AG04449 (cell line): Measurements from ENCODE around the gene POU2F1.

Source experiments
- CTCF ChIA-PET: fragments of 350-600 bp; formaldehyde crosslinking; extraction: SDS; loops from one replicate; lab custom pipeline; 2021; ENCODE audit warnings: antibody characterized with exemption; lab: Yijun Ruan, JAX
- POLR2A ChIA-PET: fragments of 400-600, 350-600 bp; formaldehyde crosslinking; extraction: SDS; loops from one replicate; lab custom pipeline; 2020; ENCODE audit warnings: antibody characterized with exemption, inconsistent platforms; lab: Yijun Ruan, JAX
- DNase-seq: peaks from one replicate; pipeline ENCODE4 v3.0.0-alpha.2; 2010; ENCODE audit warnings: low read depth, low spot score
- H3K4me3 ChIP-seq: 2 replicates; pipeline ENCODE4 v1.5.1; 2011; ENCODE audit warnings: low read depth, mild to moderate bottlenecking, control low read depth, low read length
- TF ChIP-seq, protein P1 (sequence below): IDR thresholded peaks from one replicate; pipeline ENCODE4 v1.5.1; 2011; ENCODE audit warnings: mild to moderate bottlenecking, moderate library complexity, low read length, control low read depth, inconsistent platforms; ENCODE audit not compliant: insufficient read depth; ENCODE audit errors: missing control alignments

The POU2F1 gene

DNA sequence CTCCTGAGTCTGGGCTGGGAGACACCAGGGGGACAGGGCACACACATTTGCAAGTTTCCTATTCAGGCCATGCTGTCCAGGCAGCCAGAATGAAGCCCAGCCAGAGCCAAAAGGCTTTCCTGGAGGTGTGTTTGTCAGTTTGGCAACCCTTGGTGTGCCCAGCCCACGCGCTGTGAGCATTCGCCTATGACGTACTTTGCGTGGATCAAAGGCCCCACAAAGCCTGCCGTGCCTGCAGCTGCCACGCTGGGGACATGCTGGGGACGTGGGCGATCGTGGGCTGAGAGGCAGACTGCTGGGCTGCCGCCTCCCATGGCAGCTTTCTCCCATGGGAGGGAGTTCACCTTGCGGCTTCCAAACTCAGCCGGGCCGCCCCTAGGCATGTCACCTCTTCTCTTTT is 240.2 kb downstream of the POU2F1 start:
- no peak overlapping the region for H3K4me3 ChIP-seq
- no peak for DNase-seq
- POLR2A ChIA-PET: no interaction called here
- TF ChIP-seq, protein P1, sequence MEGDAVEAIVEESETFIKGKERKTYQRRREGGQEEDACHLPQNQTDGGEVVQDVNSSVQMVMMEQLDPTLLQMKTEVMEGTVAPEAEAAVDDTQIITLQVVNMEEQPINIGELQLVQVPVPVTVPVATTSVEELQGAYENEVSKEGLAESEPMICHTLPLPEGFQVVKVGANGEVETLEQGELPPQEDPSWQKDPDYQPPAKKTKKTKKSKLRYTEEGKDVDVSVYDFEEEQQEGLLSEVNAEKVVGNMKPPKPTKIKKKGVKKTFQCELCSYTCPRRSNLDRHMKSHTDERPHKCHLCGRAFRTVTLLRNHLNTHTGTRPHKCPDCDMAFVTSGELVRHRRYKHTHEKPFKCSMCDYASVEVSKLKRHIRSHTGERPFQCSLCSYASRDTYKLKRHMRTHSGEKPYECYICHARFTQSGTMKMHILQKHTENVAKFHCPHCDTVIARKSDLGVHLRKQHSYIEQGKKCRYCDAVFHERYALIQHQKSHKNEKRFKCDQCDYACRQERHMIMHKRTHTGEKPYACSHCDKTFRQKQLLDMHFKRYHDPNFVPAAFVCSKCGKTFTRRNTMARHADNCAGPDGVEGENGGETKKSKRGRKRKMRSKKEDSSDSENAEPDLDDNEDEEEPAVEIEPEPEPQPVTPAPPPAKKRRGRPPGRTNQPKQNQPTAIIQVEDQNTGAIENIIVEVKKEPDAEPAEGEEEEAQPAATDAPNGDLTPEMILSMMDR: no peak
- CTCF ChIA-PET: no interaction called here

DNA sequence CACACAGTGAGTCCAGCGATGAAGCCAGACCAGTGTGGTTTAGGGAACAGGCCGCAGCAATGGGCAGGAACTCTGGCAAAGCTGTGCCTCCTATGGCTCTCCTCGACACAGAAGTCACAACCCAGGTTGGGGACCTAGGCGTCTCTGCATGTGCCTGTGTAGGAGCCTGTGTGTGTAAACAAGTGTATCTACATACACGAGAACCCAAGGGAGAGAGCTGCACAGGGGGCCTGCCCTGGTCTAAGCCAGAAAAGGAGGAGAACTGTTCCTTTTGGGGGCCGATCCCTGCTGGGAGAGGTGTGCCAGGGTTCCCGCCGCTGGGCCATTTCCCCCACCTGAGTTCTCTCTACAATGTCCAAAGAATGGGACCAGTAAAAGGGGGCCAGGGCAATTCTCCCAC is 241.7 kb downstream of the POU2F1 start:
- H3K4me3 ChIP-seq: no peak overlapping the region
- CTCF ChIA-PET: no interaction called here
- DNase-seq: no peak
- POLR2A ChIA-PET: no interaction called here
- TF ChIP-seq, protein P1: no peak

DNA sequence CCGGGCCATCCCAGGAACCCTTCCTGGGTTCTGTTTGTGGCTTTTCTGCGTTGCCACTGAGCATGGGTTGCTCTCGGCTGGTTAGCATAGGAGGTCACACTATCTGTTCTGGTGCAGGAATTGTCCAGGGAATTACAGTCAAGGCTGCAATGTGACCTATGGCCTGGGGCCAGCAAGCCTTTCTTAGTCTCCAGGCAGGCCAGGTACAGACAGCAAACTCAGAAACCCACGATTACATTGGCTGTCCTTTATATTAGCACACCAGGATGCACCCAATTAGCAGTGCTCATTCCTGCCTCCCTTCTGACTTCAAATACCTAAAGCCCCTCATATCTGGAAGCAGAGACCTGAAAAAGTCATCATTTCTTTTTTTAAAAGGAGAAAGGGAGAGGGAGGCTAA is 242.4 kb downstream of the POU2F1 start:
- POLR2A ChIA-PET: no interaction called here
- TF ChIP-seq, protein P1: no peak
- CTCF ChIA-PET: no interaction called here
- DNase-seq: no peak
- H3K4me3 ChIP-seq: no peak overlapping the region

GRCh38 chr1:167463875-167464575 is 243.3 kb downstream of the POU2F1 start:
- POLR2A ChIA-PET: no interaction called here
- CTCF ChIA-PET: interaction anchor here (0.9 to 1.1 kb wide), 2 partner anchors 8 to 31 kb away, joined by 3 read pairs; no protein-coding TSS in a partner anchor
- TF ChIP-seq, protein P1: no peak
- no peak overlapping the region for H3K4me3 ChIP-seq
- no peak for DNase-seq

DNA sequence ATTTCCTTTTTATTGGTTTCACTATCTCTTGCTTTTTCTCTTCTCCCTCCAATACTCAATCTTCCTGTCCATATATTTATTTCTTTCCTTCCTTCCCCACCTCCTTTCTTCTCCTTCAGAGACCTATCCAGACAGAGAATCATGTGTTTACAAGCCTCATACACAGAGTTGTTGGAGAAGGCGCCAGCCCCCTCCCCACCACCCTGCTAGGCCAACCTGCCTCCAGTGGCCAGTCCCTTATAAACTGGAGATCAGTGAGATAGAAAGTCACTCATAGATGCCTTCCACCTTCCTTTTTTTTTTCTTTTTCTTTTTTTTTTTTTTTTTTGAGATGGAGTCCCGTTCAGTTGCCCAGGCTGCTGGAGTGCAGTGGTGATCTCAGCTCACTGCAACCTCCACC is 244.3 kb downstream of the POU2F1 start:
- POLR2A ChIA-PET: no interaction called here
- CTCF ChIA-PET: interaction anchor here (0.7 to 1.1 kb wide), 3 partner anchors 9 to 32 kb away, joined by 3 read pairs; no protein-coding TSS in a partner anchor
- TF ChIP-seq, protein P1: no peak
- H3K4me3 ChIP-seq: no peak overlapping the region
- DNase-seq: no peak

- POLR2A ChIA-PET: no interaction called here
- no peak for DNase-seq
- CTCF ChIA-PET: interaction anchor here (0.7 to 1.4 kb wide), 2 partner anchors 11 to 75 kb away, joined by 3 read pairs; no protein-coding TSS in a partner anchor
- H3K4me3 ChIP-seq: no peak overlapping the region
- TF ChIP-seq, protein P1: no peak
Measured at GRCh38 chr1:167465743-167466142, 245.1 kb downstream of the POU2F1 start.
